Adipocyte (in vitro differentiated cells): ENCODE measurements around the gene SLC4A2.
A peak's percentile ranks its signal among the peaks of the same experiment; 100 is the strongest.

Source experiments
- DNase-seq: peaks from one replicate; pipeline ENCODE4 v3.0.0-alpha.2; 2015; ENCODE audit warnings: low read depth
- H3K27me3 ChIP-seq: replicated peaks from 2 replicates; pipeline ENCODE4 v1.7.0; 2013; ENCODE audit warnings: mild to moderate bottlenecking, low read length, moderate library complexity; ENCODE audit not compliant: control insufficient read depth, insufficient read depth
- H3K36me3 ChIP-seq: 2 replicates; pipeline ENCODE4 v1.7.0; 2013; ENCODE audit warnings: low read length, mild to moderate bottlenecking, moderate library complexity; ENCODE audit not compliant: control insufficient read depth, insufficient read depth, severe bottlenecking
- H3K4me1 ChIP-seq: 2 replicates; pipeline ENCODE4 v1.7.0; 2013; ENCODE audit warnings: mild to moderate bottlenecking, low read length, moderate library complexity; ENCODE audit not compliant: control insufficient read depth, insufficient read depth
- H3K4me3 ChIP-seq: 2 replicates; pipeline ENCODE4 v1.7.0; 2013; ENCODE audit warnings: mild to moderate bottlenecking, low read length, moderate library complexity
- H3K9ac ChIP-seq: 2 replicates; pipeline ENCODE4 v1.7.0; 2013; ENCODE audit warnings: mild to moderate bottlenecking, low read length, moderate library complexity
- H3K9me3 ChIP-seq: 2 replicates; pipeline ENCODE4 v1.7.0; 2013; ENCODE audit warnings: mild to moderate bottlenecking, low read length, moderate library complexity; ENCODE audit not compliant: control insufficient read depth

The SLC4A2 gene

DNA sequence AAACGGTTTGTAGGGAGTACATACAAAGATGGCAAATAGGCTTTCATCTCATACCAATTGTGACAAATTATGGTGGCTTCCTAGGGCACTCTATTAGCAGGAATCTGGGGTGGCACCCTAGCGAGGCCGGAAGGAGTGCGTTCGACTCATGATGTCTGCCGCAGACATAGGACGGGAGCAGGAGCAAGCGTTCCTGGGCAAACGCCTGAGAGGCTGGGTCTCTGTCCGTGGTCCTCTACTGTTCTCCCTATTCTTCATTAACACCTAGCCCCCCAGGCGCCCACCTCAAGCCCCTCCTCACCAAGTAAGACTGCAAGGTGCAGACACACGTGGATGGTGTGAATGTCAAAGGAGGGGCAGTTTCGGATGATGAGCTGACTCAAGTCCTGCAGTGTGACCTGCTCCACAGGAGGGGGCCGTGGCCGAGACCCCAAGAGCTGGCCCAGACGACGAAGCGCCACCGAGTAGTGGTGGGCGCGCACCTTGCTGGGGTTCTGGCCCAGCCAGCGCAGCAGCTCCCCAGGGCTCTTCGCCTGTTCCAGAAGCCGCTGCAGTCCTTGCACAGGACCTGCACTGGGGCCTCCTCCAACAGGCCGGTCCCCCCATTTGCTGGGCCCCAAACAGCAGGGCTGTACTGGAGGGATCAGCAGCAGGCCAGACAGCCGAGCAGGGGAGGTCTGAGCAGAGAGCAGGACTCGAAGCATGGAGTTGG lies 20.0 kb downstream of the SLC4A2 start:
- peaks cover 19% of the 10 kb centered on the region for H3K36me3 ChIP-seq
- peak overlapping the region; percentile 94 for H3K4me3 ChIP-seq
- peak overlapping the region; percentile 99 for H3K9ac ChIP-seq
- H3K27me3 ChIP-seq: no peaks in the 10 kb centered on the region
- H3K9me3 ChIP-seq: no peaks in the 10 kb centered on the region
- no peak for DNase-seq
- H3K4me1 ChIP-seq: peaks cover 48% of the 10 kb centered on the region

DNA sequence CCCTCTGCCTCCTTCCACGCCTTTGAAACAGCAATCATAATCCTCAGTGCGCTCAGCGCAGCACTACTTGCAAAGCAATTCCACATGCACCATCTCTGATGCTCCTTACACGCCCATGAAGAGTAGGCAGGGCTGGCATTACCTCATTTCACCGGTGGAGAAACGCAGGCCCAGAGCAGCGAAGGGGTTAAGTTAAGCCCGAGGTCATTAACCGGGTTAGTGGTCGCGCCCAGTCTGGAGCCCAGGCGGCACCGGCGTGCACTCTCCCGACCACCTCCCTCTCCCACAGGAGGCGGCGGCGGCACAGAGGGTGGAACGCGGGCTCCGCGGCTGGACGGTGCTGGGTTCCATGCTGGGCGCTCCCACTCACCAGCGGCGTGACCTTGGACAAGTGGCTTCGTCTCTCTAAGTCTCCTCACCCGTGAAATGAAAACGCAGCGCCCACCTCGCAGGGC lies 20.7 kb downstream of the SLC4A2 start:
- Histone ChIP-seq H3K9ac (peak overlapping the region; percentile 99), H3K4me3 (peak overlapping the region; percentile 94), H3K9me3 (no peaks in the 10 kb centered on the region), H3K27me3 (no peaks in the 10 kb centered on the region), H3K36me3 (peaks cover 12% of the 10 kb centered on the region), H3K4me1 (peaks cover 48% of the 10 kb centered on the region)
- no peak for DNase-seq

GRCh38 chr7:151080522-151081169 lies 21.3 kb downstream of the SLC4A2 start, which contains the start of gene FASTK:
Gene FASTK (minus strand): TSS chr7:151080809. CDS start chr7:151080766, 43 bp downstream.
- peak within 1 kb of the TSS; percentile 94 for H3K4me3 ChIP-seq
- peak; percentile 98 for DNase-seq
- H3K4me1 ChIP-seq: peaks cover 53% of the 10 kb centered on the region
- H3K9ac ChIP-seq: peak within 1 kb of the TSS; percentile 99
- H3K36me3 ChIP-seq: peaks cover 6% of the 10 kb centered on the region
- no peaks in the 10 kb centered on the region for H3K9me3 ChIP-seq
- no peaks in the 10 kb centered on the region for H3K27me3 ChIP-seq

DNA sequence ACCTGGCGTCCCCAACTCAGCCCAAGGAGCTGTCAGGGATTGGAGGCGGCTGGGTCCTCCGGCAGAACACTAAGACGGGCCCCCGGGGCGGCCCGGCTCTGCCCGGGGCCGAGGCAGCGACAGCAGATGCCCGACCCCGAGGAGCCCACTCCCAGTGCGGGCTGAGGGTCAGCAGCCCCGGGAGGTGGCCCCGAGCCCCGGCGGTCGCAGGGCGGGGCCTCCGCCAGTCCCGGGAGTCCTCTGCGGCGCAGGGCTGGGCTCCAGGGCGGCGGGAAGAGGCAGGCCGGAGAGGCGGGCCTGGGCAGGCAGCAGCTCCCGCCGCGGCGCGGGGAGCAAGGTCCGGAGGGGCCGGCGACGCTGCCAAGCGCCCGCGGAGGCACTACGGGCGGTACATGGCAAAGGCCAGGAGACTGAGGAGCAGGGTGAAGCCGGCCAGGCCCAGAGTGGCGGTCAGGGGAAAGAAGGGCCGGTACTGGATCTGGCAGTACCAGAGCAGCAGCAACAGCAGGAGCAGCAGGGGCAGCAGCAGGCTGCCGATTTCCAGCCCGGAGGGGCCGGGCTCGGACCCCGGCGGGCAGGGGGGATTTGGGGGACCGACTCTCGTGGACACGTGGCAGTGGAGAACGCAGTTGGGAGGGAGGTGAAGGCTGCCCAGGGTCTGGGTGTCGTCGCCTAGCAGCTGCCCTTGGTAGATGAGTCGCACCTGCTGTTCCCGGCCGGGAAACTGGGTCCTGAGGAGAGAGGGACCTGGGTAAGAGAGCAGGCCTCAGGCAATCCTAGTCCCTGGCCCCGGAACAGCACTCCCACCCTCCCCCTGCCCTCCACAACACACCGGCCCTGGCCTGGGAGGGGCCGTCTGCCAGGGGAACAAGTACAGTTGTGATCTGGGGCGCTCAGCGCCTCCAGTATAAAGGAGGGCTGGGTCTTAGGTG lies 22.0 kb downstream of the SLC4A2 start:
- Histone ChIP-seq H3K27me3 (no peaks in the 10 kb centered on the region), H3K36me3 (no peaks in the 10 kb centered on the region), H3K4me3 (peak overlapping the region; percentile 94), H3K4me1 (peaks cover 56% of the 10 kb centered on the region), H3K9me3 (no peaks in the 10 kb centered on the region), H3K9ac (peak overlapping the region; percentile 99)
- DNase-seq: peak; percentile 42

DNA sequence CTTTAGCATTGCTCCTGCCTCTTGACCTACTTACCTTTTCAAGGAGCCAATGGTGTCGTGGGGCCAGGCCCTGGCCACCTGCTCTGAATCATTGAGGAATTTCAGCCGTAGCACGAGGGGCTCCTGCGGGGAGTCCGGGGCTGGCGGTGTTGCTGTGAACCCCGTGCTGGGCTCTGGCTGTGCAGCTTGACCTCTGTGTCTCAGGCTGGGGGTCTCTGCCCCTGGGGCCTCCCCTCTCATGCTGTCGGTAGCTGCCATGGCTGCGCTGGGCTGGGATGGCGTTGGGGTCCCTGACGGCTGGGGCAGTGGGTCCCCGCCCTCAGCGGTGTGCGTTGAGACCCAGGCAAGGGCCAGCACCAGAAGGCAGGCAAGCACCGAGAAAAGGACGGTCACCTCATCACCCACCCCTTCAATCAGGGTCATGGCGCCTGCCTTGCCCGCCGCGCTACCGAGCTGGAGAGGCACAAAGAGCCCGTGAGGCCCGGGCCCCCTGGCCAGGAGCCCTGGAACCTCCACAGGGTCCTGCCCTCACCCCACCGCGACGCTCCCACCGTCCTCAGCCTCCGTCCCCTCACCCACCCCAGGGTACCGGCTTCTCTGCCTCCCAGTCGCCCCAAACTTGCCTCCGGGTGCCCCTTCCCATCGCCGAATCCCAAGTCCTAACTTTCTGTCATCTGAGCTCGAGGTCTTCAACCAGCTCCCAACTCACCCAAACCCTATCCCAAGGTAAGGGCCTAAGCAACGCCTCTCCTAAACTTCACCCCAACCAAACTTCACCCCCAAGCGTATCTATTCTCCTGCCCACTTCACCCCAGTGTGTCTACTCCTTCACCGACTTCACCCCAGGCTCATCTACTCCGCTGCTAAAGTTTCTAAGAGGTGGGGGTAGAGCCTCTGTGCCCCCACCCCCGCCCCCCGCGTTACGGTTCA lies 23.0 kb downstream of the SLC4A2 start:
- peaks cover 54% of the 10 kb centered on the region for H3K4me1 ChIP-seq
- peak overlapping the region; percentile 94 for H3K4me3 ChIP-seq
- no peaks in the 10 kb centered on the region for H3K9me3 ChIP-seq
- no peaks in the 10 kb centered on the region for H3K27me3 ChIP-seq
- H3K9ac ChIP-seq: peak overlapping the region; percentile 99
- no peaks in the 10 kb centered on the region for H3K36me3 ChIP-seq
- no peak for DNase-seq

GRCh38 chr7:151083071-151083823 lies 23.9 kb downstream of the SLC4A2 start, which contains the start of gene TMUB1:
Gene TMUB1 (minus strand): TSS chr7:151083493. CDS start chr7:151082563, 930 bp downstream.
- Histone ChIP-seq H3K9ac (peak within 1 kb of the TSS; percentile 99), H3K27me3 (no peaks in the 10 kb centered on the region), H3K36me3 (no peaks in the 10 kb centered on the region), H3K9me3 (no peaks in the 10 kb centered on the region), H3K4me3 (peak within 1 kb of the TSS; percentile 94), H3K4me1 (peaks cover 53% of the 10 kb centered on the region)
- peak; percentile 85 for DNase-seq

DNA sequence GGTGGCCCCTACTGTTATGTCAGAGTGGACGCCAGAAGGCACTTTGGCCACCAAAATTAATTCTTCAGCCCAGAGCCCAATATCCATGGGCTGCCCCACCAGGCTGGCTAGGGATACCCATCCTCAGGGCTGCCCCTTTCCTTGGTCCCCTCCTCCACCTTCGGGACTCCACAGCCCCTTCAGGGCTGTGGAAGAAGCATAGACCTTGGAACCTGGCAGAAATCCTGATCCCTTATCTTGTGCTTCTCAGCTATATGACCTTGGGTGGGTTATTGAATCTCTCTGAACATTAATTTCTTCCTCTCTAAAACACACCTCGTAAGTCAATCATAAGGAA lies 24.4 kb downstream of the SLC4A2 start:
- Histone ChIP-seq H3K27me3 (no peaks in the 10 kb centered on the region), H3K36me3 (no peaks in the 10 kb centered on the region), H3K9ac (peak overlapping the region; percentile 99), H3K4me3 (peak overlapping the region; percentile 94), H3K9me3 (no peaks in the 10 kb centered on the region), H3K4me1 (peaks cover 53% of the 10 kb centered on the region)
- no peak for DNase-seq

- peak overlapping the region; percentile 80 for H3K4me3 ChIP-seq
- peak overlapping the region; percentile 90 for H3K9ac ChIP-seq
- H3K9me3 ChIP-seq: no peaks in the 10 kb centered on the region
- no peaks in the 10 kb centered on the region for H3K36me3 ChIP-seq
- H3K4me1 ChIP-seq: peaks cover 57% of the 10 kb centered on the region
- no peak for DNase-seq
- no peaks in the 10 kb centered on the region for H3K27me3 ChIP-seq
Measured at GRCh38 chr7:151085329-151085690, 25.9 kb downstream of the SLC4A2 start.

- H3K27me3 ChIP-seq: no peaks in the 10 kb centered on the region
- no peaks in the 10 kb centered on the region for H3K9me3 ChIP-seq
- H3K9ac ChIP-seq: peak within 1 kb of the TSS; percentile 90
- H3K36me3 ChIP-seq: no peaks in the 10 kb centered on the region
- H3K4me1 ChIP-seq: peaks cover 63% of the 10 kb centered on the region
- peak within 1 kb of the TSS; percentile 93 for H3K4me3 ChIP-seq
- DNase-seq: peak; percentile 92
Measured at GRCh38 chr7:151085691-151086620, 26.6 kb downstream of the SLC4A2 start, which contains the start of gene AGAP3. Gene AGAP3 (plus strand): TSS chr7:151086475. CDS start chr7:151086742, 267 bp downstream.
